Upper lobe of right lung (tissue), 1 donor: ENCODE results near the gene GAST. TPM values are rescaled to one million over a fixed set of nuclear protein-coding genes. Genes with fewer than 3 reads are reported as not detected.

Source experiments
- ATAC-seq: fragments of 200-7000 bp; cut with Tn5 transposase; one replicate; pipeline ENCODE4 v1.9.1; 2020; ENCODE audit warnings: mild to moderate bottlenecking, moderate library complexity
- DNase-seq: peaks from one replicate; pipeline ENCODE4 v3.0.0-alpha.2; 2020
- H3K27ac ChIP-seq: fragments of 200-600 bp; one replicate; pipeline ENCODE4 v1.8.0; 2022
- H3K27me3 ChIP-seq: fragments of 200-600 bp; one replicate; pipeline ENCODE4 v1.8.0; 2022; ENCODE audit warnings: mild to moderate bottlenecking
- H3K36me3 ChIP-seq: fragments of 200-600 bp; one replicate; pipeline ENCODE4 v1.8.0; 2022
- H3K4me1 ChIP-seq: fragments of 200-600 bp; one replicate; pipeline ENCODE4 v1.8.0; 2022
- H3K4me3 ChIP-seq: fragments of 200-600 bp; one replicate; pipeline ENCODE4 v1.8.0; 2022; ENCODE audit warnings: mild to moderate bottlenecking
- H3K9me3 ChIP-seq: fragments of 200-600 bp; one replicate; pipeline ENCODE4 v1.8.0; 2022
- intact Hi-C: fragments of 100-400 bp; cut with DNase I; formaldehyde crosslinking; loops from one replicate; pipeline ENCODE4 v1.11.0; 2022
- total RNA-seq: library from RNA; stranded (reverse); fragmentation: NEBNext Ultra II Directional; extraction: Animal tissue kit (Norgen Biotek cat#: 25700); gene quantifications from one replicate; pipeline ENCODE4 v1.2.1, GENCODE V29; 2021
- TF ChIP-seq, protein P1 (sequence below): fragments of 200-600 bp; IDR thresholded peaks from one replicate; pipeline ENCODE4 v1.8.0; 2022; ENCODE audit warnings: antibody characterized with exemption
- donor health status: DM: no; HTN: yes; CAD: no; lungs with severe emphysema.

The GAST gene
- total RNA-seq, 1 donor from 2014 or later = not detected

DNA sequence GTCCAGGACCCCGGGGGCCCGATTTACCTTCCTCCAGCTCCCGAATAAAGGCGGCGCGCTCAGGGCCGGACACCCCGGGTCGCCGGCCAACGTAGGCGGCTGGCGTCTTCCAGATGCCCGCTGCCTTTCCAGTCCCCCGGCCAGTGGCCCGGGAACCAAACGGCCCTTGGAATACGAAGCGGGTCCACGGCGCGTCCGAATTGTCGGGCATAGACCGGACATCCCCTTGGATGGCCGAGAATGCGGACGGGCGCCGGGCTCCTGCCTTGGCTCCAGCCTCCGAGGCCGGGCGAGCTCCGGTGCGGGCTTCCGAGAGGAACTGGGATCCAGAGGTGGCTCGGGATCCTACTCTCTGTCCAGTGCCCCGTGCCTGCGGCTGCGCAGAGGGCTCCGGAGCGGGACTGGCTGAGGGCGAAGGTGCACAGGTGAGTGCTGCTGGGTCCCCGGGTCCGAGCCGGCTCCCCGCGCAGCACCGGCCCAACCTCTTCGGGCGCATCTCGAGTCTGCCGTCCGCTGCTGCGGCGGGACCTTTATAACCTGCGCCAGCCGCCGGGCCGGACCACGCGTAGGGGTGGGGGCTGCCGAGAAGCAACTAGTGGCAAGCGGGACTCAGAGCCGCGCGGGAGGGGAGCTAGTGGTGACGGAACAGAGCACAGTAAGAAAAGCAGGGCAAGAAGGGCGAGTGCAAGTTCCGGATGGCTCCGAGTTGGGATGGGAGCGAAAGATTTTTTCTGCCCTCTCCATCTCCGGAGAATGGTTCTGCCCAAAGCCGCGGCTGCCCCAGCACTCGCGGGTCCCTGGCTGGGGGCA, 22.2 kb downstream of the GAST start, which contains the start of gene HAP1:
TSS of gene HAP1 (minus strand) at position 505 of the 810 bp plus-strand sequence. CDS start at position 496, 9 bp downstream.
- no peak within 1 kb of the TSS for H3K27ac ChIP-seq
- ATAC-seq (peak; percentile 10), DNase-seq (peak; percentile 73)
- intact Hi-C loops = no loop called here
- no peaks in the 10 kb centered on the region for H3K36me3 ChIP-seq
- TF ChIP-seq, protein P1, sequence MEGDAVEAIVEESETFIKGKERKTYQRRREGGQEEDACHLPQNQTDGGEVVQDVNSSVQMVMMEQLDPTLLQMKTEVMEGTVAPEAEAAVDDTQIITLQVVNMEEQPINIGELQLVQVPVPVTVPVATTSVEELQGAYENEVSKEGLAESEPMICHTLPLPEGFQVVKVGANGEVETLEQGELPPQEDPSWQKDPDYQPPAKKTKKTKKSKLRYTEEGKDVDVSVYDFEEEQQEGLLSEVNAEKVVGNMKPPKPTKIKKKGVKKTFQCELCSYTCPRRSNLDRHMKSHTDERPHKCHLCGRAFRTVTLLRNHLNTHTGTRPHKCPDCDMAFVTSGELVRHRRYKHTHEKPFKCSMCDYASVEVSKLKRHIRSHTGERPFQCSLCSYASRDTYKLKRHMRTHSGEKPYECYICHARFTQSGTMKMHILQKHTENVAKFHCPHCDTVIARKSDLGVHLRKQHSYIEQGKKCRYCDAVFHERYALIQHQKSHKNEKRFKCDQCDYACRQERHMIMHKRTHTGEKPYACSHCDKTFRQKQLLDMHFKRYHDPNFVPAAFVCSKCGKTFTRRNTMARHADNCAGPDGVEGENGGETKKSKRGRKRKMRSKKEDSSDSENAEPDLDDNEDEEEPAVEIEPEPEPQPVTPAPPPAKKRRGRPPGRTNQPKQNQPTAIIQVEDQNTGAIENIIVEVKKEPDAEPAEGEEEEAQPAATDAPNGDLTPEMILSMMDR = no peak
- no peaks in the 10 kb centered on the region for H3K9me3 ChIP-seq
- H3K4me3 ChIP-seq = peak within 1 kb of the TSS; percentile 45
- H3K4me1 ChIP-seq = peaks cover 19% of the 10 kb centered on the region
- peaks cover 43% of the 10 kb centered on the region for H3K27me3 ChIP-seq

DNA sequence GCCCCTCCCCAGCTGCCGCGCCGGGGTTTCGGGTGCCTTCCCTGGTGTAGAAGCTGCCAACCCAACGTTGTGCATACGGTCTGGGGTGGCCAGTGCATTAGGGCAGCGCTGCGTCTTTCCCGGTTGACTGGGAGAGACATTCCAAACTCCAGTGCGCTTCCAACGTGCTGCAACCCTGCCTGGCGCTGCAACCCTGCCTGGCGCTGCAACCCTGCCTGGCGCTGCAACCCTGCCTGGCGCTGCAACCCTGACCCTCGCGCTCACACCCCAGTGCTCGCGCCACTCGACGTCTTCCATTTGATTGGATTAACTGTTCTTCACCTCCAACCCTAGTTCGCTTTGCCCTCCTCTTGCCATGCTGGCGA, 22.8 kb downstream of the GAST start:
- H3K27ac ChIP-seq = no peak overlapping the region
- H3K4me1 ChIP-seq = peaks cover 19% of the 10 kb centered on the region
- H3K4me3 ChIP-seq = peak overlapping the region; percentile 45
- H3K9me3 ChIP-seq = no peaks in the 10 kb centered on the region
- DNase-seq = no peak
- H3K36me3 ChIP-seq = no peaks in the 10 kb centered on the region
- ATAC-seq = no peak
- peaks cover 43% of the 10 kb centered on the region for H3K27me3 ChIP-seq
- intact Hi-C loops = no loop called here
- TF ChIP-seq, protein P1 = no peak

- Histone ChIP-seq H3K4me1 (peaks cover 19% of the 10 kb centered on the region), H3K9me3 (no peaks in the 10 kb centered on the region), H3K36me3 (no peaks in the 10 kb centered on the region), H3K27me3 (peaks cover 43% of the 10 kb centered on the region), H3K27ac (no peak overlapping the region), H3K4me3 (no peak overlapping the region)
- DNase-seq = no peak
- intact Hi-C loops = no loop called here
- no peak for ATAC-seq
- TF ChIP-seq, protein P1 = no peak
Observed at GRCh38 chr17:41735744-41736143, 23.6 kb downstream of the GAST start.

- Histone ChIP-seq H3K4me1 (peaks cover 19% of the 10 kb centered on the region), H3K27me3 (peaks cover 43% of the 10 kb centered on the region), H3K27ac (no peak overlapping the region), H3K9me3 (no peaks in the 10 kb centered on the region), H3K36me3 (no peaks in the 10 kb centered on the region), H3K4me3 (no peak overlapping the region)
- ATAC-seq = no peak
- intact Hi-C loops = no loop called here
- TF ChIP-seq, protein P1 = no peak
- DNase-seq = no peak
Observed at GRCh38 chr17:41736983-41737679, 25.0 kb downstream of the GAST start.

DNA sequence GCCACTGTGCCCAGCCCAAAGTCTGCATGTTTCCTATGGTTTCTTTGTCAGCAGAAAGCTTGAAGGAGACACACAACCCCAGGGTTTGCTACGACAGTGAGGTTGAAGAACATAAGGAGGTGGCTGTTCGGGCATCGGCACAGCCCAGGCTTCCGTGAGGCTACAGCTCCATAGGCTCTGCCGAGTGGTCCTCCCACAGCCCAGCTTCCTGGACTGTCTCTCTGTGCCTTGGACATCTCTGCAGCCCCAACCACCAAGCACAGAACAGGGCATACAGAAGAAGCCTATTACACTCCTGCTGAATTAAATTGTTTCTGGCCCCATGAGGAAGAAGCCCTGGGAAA, 25.5 kb downstream of the GAST start:
- Histone ChIP-seq H3K9me3 (no peaks in the 10 kb centered on the region), H3K27ac (no peak overlapping the region), H3K4me3 (no peak overlapping the region), H3K36me3 (no peaks in the 10 kb centered on the region), H3K4me1 (peaks cover 19% of the 10 kb centered on the region), H3K27me3 (peaks cover 38% of the 10 kb centered on the region)
- ATAC-seq = no peak
- intact Hi-C loops = loop anchor here (2.0 kb wide), 1 partner anchor 63 kb away; no protein-coding TSS in a partner anchor
- DNase-seq = no peak
- TF ChIP-seq, protein P1 = no peak
